GM19395 (cell line): ENCODE results near the gene TMEM176A.
"Not testable (repeated sequence)": the region's sequence is repeated elsewhere in the genome, so short reads cannot be mapped to it uniquely, and the experiment has no call there.

Experiments used
- ATAC-seq: cut with Tn5 transposase; IDR thresholded peaks from one replicate; pipeline ENCODE4 v1.9.1; 2021; ENCODE audit warnings: mild to moderate bottlenecking, moderate library complexity; ENCODE audit not compliant: unreplicated experiment

Gene TMEM176A, protein sequence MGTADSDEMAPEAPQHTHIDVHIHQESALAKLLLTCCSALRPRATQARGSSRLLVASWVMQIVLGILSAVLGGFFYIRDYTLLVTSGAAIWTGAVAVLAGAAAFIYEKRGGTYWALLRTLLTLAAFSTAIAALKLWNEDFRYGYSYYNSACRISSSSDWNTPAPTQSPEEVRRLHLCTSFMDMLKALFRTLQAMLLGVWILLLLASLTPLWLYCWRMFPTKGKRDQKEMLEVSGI

DNA sequence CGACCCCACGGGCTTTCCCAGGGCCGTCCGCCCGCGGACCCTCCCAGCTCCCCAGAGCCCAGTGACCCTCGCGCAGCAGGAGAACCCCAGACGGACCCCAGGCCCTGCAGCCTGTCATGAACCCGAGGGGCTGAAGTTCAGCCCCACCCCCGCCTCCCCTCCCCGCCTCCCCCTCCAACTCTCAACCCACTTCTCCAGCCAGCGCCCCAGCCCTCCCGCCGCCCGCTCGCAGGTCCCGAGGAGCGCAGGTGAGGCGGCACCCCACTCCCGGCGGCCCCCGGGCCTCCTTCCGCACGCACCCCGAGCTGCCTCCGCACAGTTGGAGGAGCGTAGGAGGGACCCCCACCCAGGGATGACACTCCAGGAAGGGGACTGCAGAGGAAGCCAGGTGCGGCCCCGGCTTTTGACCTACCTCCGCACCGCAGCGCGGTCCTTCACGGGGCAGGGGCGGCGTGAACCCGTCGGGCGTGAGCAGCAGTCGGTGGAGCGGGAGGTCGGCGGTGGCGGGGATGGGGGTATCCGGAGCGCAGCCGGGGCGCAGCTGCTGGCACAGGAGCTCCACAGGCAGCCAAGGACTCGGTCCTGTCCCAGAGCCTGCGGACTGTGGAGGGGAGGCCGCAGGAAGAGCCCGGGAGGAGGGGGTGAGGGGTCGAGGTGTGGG is at the start of gene TMEM176A:
TMEM176A (plus strand) TSS at position 189 of the 661 bp plus-strand sequence. CDS start 782 bp downstream, outside the sequence.
- no peak for ATAC-seq

DNA sequence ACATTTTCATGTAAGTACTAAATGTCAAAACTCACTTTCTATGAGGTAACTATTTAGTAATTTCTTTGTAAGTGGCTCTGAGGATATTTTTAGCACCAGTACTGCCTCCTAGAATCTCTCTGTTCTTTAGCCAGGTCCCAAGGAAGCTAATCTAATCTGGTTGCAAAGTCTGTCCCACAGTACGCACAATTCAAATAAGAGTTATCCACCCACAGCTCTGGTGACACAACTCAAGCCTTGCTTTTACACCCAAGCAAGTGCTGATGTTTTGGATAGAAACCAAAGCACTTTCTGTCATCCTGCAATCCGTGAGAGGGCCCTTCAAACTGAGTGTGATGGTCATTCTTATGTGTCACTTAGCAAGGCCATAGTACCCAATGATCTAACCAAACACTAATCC is 48.9 kb upstream of the TMEM176A start:
- ATAC-seq: no peak

DNA sequence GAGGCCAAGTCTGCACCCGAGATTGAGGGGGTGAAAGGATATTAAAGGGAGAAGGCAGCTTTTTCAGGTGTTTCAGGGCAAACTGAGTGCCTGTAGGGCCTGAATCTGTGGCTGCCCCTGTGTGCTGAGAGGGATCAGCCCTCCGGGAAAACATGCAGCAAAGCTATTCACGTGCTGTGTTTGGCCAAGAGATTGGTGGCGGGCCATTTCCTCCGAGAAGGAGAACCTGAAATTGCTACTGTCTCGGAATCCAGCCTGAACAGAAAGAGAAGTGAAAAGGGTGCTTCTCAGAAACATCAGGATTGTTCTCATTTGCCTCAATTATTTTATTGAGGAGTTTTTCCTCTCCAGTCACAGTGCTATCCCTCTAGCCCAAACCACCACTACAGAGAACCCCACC is 47.3 kb upstream of the TMEM176A start:
- ATAC-seq: no peak

DNA sequence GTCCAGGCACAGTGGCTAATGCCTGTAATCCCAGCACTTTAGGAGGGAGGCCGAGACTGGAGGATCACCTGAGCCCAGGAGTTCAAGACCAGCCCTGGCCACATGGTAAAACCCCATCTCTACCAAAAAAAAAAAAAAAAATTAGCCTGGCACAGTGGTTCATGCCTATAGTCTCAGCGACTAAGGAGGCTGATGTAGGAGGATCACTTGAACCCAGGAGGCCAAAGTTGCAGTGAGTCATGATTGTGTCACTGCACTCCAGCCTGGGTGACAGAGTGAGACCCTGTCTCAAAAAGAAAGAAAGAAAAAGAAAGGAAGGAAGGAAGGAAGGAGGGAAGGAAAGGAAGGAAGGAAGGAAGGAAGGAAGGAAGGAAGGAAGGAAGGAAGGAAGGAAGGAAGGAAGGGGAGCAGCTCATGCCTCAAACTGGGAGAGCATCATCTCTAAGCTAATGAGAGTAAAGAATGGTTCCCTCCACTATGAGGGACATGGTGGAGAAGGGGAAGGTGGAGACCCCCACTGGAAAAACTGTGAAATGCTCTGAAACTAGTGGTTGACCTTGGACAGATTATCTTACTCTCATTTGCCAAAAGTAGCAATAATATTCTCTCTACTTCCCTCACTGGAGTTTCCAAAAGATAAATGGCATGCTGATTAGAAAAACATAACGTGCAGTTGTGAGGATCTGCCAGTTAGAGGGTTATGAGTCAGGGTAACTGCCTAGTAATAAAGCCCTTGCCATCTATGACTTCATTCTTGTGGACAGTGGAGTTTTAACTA is 46.6 kb upstream of the TMEM176A start:
- no peak for ATAC-seq

DNA sequence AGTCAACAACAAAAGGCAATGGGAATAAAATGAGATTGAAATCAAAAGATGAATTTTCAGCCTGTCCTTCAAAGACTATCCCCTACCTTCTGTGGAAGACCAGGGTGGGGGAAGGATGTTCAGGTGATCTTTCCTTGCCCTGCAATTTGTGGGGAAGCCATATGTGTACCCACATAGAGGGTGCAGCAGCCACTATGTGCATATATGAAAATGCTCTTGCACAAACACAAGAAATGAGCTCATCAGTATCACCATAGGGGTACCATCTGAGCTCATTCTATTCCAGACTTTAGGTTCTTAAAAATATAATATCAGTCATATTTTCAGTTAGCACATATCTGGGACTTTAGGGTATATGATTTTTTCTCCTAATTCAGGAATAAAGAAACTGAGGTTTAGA is 45.6 kb upstream of the TMEM176A start:
- ATAC-seq: no peak

DNA sequence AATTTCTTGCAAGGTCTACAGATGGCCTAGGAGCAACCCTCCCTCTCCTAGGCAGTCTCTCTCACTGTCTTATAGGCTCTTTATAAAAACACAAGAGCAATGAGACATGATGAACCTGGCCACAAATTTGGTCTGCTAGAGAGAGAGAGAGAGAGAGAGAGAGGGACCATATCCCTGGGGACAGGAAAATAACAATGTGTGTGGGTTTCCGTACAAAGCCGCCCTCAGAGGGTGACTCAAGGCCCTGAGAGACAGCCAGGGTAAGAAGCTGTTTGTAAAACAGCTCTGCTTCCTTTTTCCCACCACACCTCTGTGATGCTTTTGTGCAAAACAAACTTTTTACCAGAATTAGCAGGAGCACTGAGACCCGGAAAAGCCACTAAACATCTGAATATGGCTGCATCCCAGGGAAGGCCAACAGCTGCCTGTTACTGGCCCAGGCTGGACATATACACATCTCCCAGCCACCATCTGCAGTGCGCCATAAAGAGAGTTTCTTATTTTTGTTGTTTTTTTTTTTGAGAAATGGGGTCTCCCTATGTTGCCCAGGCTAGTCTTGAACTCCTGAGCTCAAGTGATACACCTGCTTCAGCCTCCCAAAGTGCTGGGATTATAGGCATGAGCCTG is 45.0 kb upstream of the TMEM176A start:
- ATAC-seq: peak; percentile 63

DNA sequence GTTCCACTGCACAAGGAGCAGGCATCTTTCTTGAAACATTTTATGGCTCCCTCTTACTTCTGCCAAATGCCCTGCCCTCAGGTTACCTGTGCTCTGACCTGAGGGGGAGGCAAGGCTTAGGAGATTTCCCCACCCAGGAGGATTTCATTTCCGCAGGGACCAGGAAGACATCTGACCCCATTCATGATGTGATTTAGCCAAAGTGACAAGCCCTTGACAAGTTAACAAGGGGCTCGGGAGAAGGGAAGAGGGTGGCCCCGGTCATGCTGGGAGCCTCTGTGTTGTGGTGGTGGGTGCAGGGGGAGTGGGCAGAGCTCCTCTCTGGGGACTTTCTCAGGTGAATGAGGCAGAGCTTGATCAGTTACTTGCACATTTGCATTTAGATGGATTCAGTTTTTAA is 44.4 kb upstream of the TMEM176A start:
- ATAC-seq: no peak

DNA sequence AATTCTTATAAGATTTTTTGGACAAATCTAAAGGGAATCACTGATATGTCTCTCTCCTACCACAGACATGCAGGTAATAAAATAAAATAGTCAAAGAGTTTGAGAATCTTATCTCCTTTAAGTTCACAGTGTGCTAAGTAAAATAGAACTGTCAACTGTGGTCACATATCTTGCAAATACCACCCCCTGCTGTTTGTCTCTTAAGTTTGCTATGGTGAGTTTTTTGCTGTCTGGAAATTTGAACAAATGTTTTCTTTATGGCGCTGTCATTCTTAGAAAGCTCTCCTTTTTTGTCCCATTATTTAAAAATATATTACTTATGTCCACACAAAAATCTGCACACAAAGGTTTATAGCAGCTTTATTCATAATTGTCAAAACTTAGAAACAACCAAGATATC is 43.7 kb upstream of the TMEM176A start:
- no peak for ATAC-seq

DNA sequence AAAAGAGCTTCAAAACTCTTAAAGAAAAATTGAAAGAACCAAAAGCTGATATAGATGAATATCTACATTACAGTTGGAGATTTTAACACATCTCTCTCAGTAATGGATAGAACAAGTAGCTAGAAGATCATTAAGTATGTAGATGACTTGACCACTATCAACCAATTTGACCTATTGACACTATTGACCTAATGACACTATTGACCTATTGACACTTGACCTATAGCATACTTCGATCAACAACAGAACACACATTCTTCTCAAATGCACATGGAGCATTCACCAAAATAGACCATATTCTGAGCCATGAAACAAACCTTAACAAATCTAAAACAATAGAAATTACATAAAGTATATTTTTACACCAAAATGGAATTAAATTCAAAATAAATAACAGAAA is 41.1 kb upstream of the TMEM176A start:
- ATAC-seq: no peak

DNA sequence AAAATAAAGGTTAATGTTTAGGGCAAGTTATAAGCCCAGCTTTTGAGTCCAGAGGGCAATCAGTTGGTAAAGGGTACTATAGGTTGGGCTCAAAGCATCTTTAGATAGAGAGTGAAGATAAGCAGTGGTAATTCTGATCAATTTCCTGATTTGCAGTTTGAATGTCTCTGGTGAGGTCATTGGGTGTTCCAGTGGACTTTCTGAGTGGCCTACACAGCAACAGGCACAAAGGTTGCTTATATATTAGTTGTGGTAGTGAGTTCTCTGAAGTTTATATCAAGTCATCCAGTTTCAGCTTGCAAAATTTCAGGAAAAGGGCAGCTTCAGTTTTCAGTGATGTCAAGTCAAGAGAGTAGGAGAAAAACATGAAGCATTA is 34.2 kb upstream of the TMEM176A start:
- ATAC-seq: no peak

DNA sequence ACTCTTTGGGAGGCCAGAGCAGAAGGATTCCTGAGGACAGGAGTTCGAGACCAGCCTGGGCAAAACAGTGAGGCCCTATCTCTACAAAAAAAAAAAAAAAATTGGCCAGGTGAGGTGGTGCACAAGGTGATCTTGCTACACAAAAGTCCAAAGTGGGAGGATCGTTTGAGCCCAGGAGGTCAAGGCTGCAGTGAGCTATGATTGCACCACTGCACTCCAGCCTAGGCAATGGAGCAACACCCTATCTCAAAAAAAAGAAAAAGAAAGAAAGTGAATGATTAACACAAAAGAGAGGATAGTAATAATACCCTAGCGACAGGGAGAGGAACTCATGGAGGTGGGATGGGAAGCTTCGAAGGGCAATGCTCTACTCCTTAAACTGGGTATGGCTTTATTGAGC is 30.8 kb upstream of the TMEM176A start:
- no peak for ATAC-seq

DNA sequence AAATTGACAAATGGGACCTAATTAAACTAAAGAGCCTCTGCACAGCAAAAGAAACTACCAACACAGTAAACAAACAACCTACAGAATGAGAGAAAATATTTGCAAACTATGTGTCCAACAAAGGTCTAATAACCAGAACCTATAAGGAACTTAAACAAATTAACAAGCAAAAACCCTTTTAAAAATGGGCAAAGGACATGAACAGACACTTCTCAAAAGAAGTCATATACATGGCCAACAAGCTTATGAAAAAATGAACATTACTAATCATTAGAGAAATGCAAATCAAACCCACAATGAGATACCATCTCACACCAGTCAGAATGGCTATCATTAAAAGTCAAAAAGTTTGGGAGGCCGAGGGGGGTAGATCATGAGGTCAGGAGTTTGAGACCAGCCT is 26.4 kb upstream of the TMEM176A start:
- not testable (repeated sequence) for ATAC-seq

DNA sequence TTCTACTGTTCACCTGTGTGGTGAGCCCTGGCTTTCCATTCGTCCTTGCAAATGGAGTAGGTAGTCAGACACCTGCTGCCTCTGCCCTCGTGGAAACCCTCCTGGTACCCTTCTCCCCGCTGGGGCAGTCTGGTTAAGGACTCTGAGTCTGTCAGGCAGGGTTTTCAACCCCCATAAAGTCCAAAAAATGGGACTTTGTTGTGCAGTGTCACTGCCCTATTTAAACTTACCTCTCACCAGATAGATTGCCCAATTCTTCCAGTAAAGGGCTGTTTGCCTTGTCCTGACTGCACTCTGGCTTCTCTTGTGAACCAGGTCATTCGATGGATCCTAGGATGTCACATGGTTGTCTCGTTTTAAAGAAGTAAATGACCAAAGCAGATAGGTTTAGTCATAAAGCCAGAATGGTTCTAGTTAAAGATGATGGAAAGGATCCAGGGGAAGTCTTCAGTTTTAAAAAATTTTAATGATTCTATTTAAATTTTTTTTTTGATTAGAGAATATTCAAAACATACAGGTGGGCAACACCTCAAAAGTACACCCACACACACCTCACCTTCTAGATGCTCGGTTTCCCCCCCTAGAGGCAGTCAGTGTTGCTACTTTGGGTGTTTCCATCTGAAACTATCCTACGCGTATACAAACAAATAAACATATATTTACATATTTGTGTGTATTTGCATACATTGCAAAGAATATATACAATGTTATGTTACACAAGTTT is 22.4 kb upstream of the TMEM176A start:
- no peak for ATAC-seq

DNA sequence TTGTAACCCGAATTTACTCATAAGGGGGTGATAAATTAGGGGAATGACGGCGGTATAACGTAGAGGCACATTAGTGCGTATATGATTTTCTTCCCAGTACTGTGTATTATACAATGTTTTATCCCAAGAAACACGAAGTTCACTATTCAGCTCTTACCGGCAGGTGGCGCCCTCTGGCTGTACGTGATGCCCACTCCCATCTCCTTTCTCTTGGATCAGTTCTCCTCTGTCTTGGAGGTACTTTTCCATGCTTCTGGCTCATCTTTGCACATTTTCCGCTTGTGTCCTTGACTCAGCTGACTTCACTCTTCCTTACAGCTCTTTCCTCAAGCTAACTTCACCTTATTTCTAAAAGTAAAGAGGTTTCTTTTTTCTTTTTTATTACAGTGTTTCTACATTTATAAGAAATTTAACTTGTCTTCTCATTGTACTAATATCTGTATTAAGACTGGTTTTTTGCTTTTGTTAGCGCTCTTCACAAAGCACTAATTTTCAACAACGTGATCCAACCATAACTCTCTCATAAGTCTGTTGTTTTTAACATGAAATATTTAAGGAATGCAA is 21.7 kb upstream of the TMEM176A start:
- ATAC-seq: no peak

DNA sequence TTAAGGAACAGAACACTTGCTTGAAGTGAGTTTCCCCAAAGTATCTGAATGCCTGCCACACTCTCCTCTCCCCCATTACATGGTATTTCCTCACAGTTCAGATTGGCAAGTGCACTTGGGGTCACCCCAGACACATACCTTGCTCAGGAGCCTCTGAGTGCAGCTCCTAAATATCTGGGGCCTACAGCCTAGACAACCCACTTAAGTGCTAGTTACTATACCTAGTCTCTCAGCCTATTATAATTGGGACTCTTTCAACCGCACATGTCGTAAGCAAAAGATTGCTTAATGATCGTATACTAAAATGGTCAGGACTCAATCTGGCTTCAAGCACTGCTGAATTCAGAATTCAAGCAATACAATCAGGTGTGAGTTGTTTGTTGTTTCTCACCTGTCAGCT is 20.3 kb upstream of the TMEM176A start:
- ATAC-seq: no peak

DNA sequence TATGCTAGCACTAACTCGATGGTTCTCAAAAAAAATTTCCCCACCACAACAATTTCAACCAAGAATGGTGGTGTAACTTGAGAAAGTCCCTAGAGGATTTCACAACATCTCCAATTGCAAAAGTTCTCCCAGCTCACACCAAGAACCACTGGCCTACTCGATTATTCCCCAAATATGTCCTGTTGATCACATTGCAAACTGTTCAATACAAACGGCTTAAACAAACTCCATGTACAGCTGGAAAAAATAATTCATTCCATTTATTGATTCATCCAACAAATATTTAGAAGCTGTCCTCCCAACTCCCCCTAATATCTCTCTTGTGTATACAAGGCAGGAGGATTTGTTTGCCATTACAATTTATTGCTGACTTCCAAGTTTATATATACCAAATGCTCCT is 19.5 kb upstream of the TMEM176A start:
- ATAC-seq: no peak

DNA sequence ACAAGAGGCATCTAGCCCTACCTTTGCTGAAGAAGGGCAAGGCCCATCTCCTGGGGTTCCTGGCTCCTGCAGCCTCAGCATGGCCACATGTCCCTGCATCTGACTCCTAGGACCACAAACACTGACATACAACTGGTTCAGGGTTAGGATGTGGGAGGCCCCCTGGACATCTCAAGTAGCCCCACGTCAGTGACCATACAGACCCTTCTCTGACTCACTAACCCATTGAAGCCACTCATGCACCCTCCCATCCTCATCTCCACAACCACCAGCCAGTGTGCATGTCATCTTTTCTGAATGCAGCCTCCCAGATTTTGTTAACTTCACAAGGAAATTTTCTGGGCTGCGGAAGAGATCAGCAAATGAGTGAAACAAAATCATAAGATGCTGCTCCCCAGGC is 18.6 kb upstream of the TMEM176A start:
- no peak for ATAC-seq

DNA sequence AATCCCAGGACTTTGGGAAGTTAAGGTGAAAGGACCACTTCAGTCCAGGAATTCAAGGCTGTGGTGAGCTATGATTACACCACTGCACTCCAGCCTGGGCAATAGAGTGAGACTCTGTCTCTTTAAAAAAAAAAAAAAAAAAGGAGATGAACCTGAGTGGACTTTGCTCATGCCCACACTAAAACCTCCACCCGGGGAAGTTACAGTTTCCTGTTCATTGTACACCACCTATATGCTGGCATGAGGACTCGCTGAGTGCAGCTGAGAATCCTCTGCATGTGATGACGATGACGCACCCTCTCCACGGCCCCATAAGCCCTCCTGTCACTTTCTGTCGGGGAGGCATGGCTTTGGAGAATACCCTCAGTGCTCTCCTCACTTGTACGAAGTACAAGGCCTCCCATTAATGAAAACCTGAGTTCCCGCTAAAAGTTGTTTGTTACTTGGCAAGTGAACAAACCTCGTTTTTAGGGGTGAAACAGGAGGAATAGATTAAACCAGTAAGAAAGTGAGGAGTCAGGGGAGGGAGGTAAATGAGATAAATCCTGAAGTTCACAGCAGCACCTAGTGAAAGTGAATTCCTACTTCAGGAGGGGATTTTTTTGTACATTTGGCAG is 16.3 kb upstream of the TMEM176A start:
- ATAC-seq: no peak

DNA sequence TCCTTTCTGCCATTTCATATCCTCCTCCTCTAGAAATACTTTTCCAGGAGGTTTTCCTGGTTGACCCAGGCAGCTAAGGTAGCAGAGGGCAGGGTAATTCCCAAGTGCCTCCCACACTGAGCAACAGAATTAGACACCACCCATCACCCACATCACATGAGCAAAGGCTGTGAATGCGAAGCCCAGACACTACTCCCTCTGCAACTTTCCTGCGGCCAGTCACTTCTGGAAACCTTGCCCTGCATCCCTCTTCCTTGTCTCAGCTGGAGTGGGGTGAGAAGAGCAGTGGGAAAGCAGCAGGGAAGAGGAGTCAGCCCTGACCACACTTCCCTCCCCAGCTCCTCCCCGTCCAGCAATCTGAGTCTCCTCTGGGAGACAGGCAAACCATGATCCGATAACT is 15.6 kb upstream of the TMEM176A start:
- no peak for ATAC-seq
